Hepatocyte (in vitro differentiated cells): ENCODE measurements around the gene SPOCD1. TPM values are rescaled to one million over a fixed set of nuclear protein-coding genes. Genes with fewer than 3 reads are reported as not detected.

Source experiments
- DNase-seq: peaks from one replicate; pipeline ENCODE4 v3.0.0-alpha.2; 2016; ENCODE audit warnings: low spot score
- H2AFZ ChIP-seq: fragments of 200-600 bp; sonication (generic); 2 replicates; pipeline ENCODE4 v1.6.0; 2016; ENCODE audit warnings: antibody characterized with exemption, mild to moderate bottlenecking
- H3K27ac ChIP-seq: fragments of 200-600 bp; sonication (generic); 2 replicates; pipeline ENCODE4 v1.5.1; 2016; ENCODE audit warnings: mild to moderate bottlenecking
- H3K27me3 ChIP-seq: fragments of 200-600 bp; sonication (generic); 2 replicates; pipeline ENCODE4 v1.6.1; 2016
- H3K36me3 ChIP-seq: fragments of 200-600 bp; sonication (generic); replicated peaks from 2 replicates; pipeline ENCODE4 v1.5.1; 2016; ENCODE audit warnings: low read depth; ENCODE audit not compliant: insufficient read depth
- H3K4me1 ChIP-seq: fragments of 200-600 bp; sonication (generic); 2 replicates; pipeline ENCODE4 v1.5.1; 2016; ENCODE audit warnings: mild to moderate bottlenecking, moderate library complexity; ENCODE audit not compliant: insufficient read depth
- H3K4me2 ChIP-seq: fragments of 200-600 bp; sonication (generic); 2 replicates; pipeline ENCODE4 v1.6.0; 2016
- H3K4me3 ChIP-seq: fragments of 200-600 bp; sonication (generic); 2 replicates; pipeline ENCODE4 v1.5.1; 2016; ENCODE audit warnings: mild to moderate bottlenecking
- H3K79me2 ChIP-seq: fragments of 200-600 bp; sonication (generic); 2 replicates; pipeline ENCODE4 v1.6.0; 2017; ENCODE audit warnings: mild to moderate bottlenecking
- H3K9me2 ChIP-seq: fragments of 200-600 bp; sonication (generic); replicated peaks from 2 replicates; pipeline ENCODE4 v1.6.0; 2017; ENCODE audit warnings: mild to moderate bottlenecking; ENCODE audit not compliant: insufficient read depth
- H3K9me3 ChIP-seq: fragments of 200-600 bp; sonication (generic); 2 replicates; pipeline ENCODE4 v1.5.1; 2016; ENCODE audit warnings: low read depth, mild to moderate bottlenecking
- H4K20me1 ChIP-seq: fragments of 200-600 bp; sonication (generic); 2 replicates; pipeline ENCODE4 v1.6.0; 2016; ENCODE audit warnings: mild to moderate bottlenecking; ENCODE audit not compliant: insufficient read depth, poor library complexity, severe bottlenecking
- EZH2 ChIP-seq: fragments of 200-600 bp; sonication (generic); IDR thresholded peaks from 2 replicates; pipeline ENCODE4 v1.6.1; 2016; ENCODE audit warnings: antibody characterized with exemption, mild to moderate bottlenecking, borderline replicate concordance
- EZH2phosphoT487 ChIP-seq: fragments of 200-600 bp; sonication (generic); IDR thresholded peaks from one replicate; pipeline ENCODE4 v1.6.1; 2018; ENCODE audit warnings: antibody characterized with exemption, mild to moderate bottlenecking, low read depth, moderate library complexity; ENCODE audit not compliant: unreplicated experiment, severe bottlenecking
- WGBS: methylation state at CpG from one replicate; pipeline ENCODE4 v1.1.6; 2016; ENCODE audit warnings: low lambda C conversion rate; ENCODE audit errors: missing lambda C conversion rate; 5-methylcytosine and 5-hydroxymethylcytosine counted together
- polyA plus RNA-seq: library from polyadenylated mRNA; unstranded; fragments of >200 nt; fragmentation: Nextera tagmentation; extraction: Ambion mirVana; gene quantifications from 2 replicates; pipeline ENCODE4 v1.2.1, GENCODE V29; 2016
- total RNA-seq: library from RNA; depleted of rRNA; stranded (reverse); fragments of >200 nt; gene quantifications from 2 replicates; pipeline ENCODE4 v1.2.3, GENCODE V29; 2014
- TF ChIP-seq, protein P1 (sequence below): fragments of 200-600 bp; sonication (generic); IDR thresholded peaks from 2 replicates; pipeline ENCODE4 v1.5.1; 2016; ENCODE audit warnings: antibody characterized with exemption, mild to moderate bottlenecking; ENCODE audit not compliant: poor library complexity

Gene SPOCD1
- total and polyA plus RNA-seq, 2 experiments from 2014 or later: 1.4 to 2.8 TPM

DNA sequence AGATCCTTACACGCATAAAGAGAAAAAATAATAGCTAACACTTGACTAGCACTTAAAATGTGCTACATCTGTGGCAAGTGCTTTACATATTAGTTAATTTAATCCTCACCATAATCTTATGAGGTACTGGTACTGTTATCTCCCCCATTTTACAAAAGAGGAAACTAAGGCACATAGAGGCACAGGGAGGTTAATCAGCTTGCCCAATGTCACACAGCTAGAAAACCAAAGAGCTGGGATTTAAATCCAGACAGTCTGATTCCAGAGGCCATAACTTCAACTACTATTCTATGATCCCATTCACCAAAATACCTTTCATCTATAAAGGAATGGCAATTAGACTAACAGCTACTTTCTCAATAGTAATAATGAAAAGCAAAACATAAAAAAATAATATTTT lies 11.7 kb downstream of the SPOCD1 start:
- H3K36me3 ChIP-seq: no peaks in the 10 kb centered on the region
- H3K27ac ChIP-seq: no peak overlapping the region
- TF ChIP-seq EZH2phosphoT487: no peak
- TF ChIP-seq, protein P1, sequence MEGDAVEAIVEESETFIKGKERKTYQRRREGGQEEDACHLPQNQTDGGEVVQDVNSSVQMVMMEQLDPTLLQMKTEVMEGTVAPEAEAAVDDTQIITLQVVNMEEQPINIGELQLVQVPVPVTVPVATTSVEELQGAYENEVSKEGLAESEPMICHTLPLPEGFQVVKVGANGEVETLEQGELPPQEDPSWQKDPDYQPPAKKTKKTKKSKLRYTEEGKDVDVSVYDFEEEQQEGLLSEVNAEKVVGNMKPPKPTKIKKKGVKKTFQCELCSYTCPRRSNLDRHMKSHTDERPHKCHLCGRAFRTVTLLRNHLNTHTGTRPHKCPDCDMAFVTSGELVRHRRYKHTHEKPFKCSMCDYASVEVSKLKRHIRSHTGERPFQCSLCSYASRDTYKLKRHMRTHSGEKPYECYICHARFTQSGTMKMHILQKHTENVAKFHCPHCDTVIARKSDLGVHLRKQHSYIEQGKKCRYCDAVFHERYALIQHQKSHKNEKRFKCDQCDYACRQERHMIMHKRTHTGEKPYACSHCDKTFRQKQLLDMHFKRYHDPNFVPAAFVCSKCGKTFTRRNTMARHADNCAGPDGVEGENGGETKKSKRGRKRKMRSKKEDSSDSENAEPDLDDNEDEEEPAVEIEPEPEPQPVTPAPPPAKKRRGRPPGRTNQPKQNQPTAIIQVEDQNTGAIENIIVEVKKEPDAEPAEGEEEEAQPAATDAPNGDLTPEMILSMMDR: no peak
- TF ChIP-seq EZH2: no peak
- H4K20me1 ChIP-seq: no peaks in the 10 kb centered on the region
- no peak overlapping the region for H3K4me2 ChIP-seq
- H3K79me2 ChIP-seq: no peaks in the 10 kb centered on the region
- H3K4me3 ChIP-seq: no peak overlapping the region
- no peak for DNase-seq
- H3K9me2 ChIP-seq: no peaks in the 10 kb centered on the region
- peaks cover 3% of the 10 kb centered on the region for H3K27me3 ChIP-seq
- 92% methylated on average over 1 of the region's 1 CpG for WGBS
- no peaks in the 10 kb centered on the region for H3K4me1 ChIP-seq
- H3K9me3 ChIP-seq: no peaks in the 10 kb centered on the region
- no peak overlapping the region for H2AFZ ChIP-seq

DNA sequence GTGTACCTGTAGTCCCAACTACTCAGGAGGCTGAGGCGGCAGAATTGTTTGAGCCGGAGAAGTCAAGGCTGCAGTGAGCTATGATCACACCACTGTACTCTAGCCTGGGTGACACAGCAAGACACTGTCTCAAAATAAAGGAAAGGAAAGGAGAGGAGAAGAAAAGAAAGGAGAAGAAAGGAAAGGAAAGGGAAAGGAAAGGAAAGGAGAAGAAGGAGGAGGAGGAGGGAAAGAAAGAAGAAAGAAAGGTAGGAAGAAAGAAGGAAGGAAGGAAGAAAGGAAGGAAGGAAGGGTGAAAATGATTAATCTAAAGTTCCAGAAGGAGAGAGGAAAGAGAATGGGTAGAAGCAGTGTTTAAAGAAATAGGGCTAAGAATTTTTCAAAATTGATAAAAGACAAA lies 12.2 kb downstream of the SPOCD1 start:
- Histone ChIP-seq H3K27ac (no peak overlapping the region), H2AFZ (no peak overlapping the region), H3K4me2 (no peak overlapping the region), H3K4me3 (no peak overlapping the region), H3K79me2 (no peaks in the 10 kb centered on the region), H3K9me2 (no peaks in the 10 kb centered on the region), H4K20me1 (no peaks in the 10 kb centered on the region), H3K4me1 (peaks cover 3% of the 10 kb centered on the region), H3K27me3 (peaks cover 3% of the 10 kb centered on the region), H3K36me3 (no peaks in the 10 kb centered on the region), H3K9me3 (no peaks in the 10 kb centered on the region)
- no peak for DNase-seq
- WGBS: 88% methylated on average over 2 of the region's 2 CpGs
- TF ChIP-seq EZH2 (no peak), EZH2phosphoT487 (no peak)
- TF ChIP-seq, protein P1: no peak

DNA sequence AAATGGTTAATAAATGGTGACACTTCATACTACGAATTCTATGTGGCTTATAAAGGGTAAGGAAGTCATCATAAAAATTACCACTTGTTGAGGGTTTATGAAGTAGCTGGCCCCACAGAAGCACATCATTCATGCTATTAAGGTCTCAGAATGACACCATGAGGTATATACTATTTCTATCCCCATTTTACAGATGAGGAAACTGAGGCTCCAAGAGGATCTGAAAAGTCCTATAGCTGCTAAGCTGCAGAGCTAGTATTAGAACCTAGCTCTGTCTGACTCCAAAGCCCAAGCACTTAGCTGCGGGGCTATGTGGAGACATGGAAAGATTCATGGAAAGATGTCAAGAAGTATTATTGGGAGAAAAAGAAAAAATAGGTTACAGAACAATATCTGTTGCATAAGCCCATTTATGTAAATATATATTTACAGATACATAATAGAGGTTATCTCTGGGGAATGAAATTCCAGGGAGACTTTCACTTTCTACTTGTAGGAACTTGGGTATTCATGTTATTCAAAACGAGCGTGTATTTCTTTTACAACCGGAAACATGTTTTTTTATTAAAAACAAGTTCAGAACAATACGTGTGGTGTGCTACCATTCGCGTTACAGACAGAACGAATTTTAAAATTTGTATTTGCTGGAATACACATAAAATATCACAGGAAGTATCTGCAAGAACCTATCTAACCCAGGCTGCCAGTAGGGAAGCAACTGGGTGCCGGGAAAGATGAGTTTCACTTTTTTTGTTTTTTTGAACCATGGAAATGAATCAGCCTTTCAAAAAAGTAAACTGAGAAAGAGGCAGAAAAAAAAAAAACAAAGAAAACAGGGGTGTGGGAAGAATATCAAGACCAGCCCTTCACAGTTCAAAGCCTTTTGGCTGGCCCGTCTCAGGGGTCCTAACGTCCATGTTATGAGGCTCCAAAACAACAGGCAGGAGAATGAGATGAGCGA lies 13.4 kb downstream of the SPOCD1 start:
- TF ChIP-seq EZH2phosphoT487 (no peak), EZH2 (no peak)
- TF ChIP-seq, protein P1: no peak
- H3K27ac ChIP-seq: no peak overlapping the region
- no peak for DNase-seq
- no peaks in the 10 kb centered on the region for H3K9me3 ChIP-seq
- no peak overlapping the region for H3K4me2 ChIP-seq
- peaks cover 7% of the 10 kb centered on the region for H3K4me1 ChIP-seq
- WGBS: 81% methylated on average over 13 of the region's 13 CpGs
- H3K27me3 ChIP-seq: peaks cover 3% of the 10 kb centered on the region
- H2AFZ ChIP-seq: no peak overlapping the region
- H3K9me2 ChIP-seq: no peaks in the 10 kb centered on the region
- no peaks in the 10 kb centered on the region for H3K79me2 ChIP-seq
- H3K4me3 ChIP-seq: no peak overlapping the region
- no peaks in the 10 kb centered on the region for H4K20me1 ChIP-seq
- H3K36me3 ChIP-seq: no peaks in the 10 kb centered on the region
